ENCODE measurements around the gene MYH10.
"Not testable (repeated sequence)": the region's sequence is repeated elsewhere in the genome, so short reads cannot be mapped to it uniquely, and the experiment has no call there.

The MYH10 gene

GRCh38 chr17:8664456-8665126 is 34.1 kb upstream of the MYH10 start:
- no peak for TF ChIP-seq CTCF (IDR thresholded peaks at IDR 0.05; ENCODE audit: unreplicated experiment in 3 of 3)
- Mint-ChIP-seq H3K4me3 (no peak overlapping the region), H3K36me3 (ENCODE audit: low read depth) (no peaks in the 10 kb centered on the region), H3K4me1 (peaks cover 26% of the 10 kb centered on the region), H3K9me3 (no peaks in the 10 kb centered on the region), H3K27me3 (ENCODE audit: low read depth) (peaks cover 8% of the 10 kb centered on the region), H3K27ac (peak overlapping the region; percentile 60 to 81 (median 73))

GRCh38 chr17:8662973-8663372 is 32.4 kb upstream of the MYH10 start:
- no peak overlapping the region for H3K27ac Mint-ChIP-seq
- no peak for TF ChIP-seq CTCF (IDR thresholded peaks at IDR 0.05; ENCODE audit: unreplicated experiment in 3 of 3)
- H3K4me3 Mint-ChIP-seq, result no peak overlapping the region
- peaks cover 8% of the 10 kb centered on the region for H3K27me3 Mint-ChIP-seq (ENCODE audit: low read depth)
- no peaks in the 10 kb centered on the region for H3K9me3 Mint-ChIP-seq
- peaks cover 15% of the 10 kb centered on the region for H3K4me1 Mint-ChIP-seq
- no peaks in the 10 kb centered on the region for H3K36me3 Mint-ChIP-seq (ENCODE audit: low read depth)

GRCh38 chr17:8662076-8662831 is 31.7 kb upstream of the MYH10 start:
- Mint-ChIP-seq H3K36me3 (ENCODE audit: low read depth) (no peaks in the 10 kb centered on the region), H3K27me3 (ENCODE audit: low read depth) (peaks cover 8% of the 10 kb centered on the region), H3K27ac (peak overlapping the region in 1 of 3 experiments; percentile 43), H3K4me1 (peaks cover 15% of the 10 kb centered on the region), H3K4me3 (no peak overlapping the region), H3K9me3 (peaks cover 4% of the 10 kb centered on the region)
- no peak for TF ChIP-seq CTCF (IDR thresholded peaks at IDR 0.05; ENCODE audit: unreplicated experiment in 3 of 3)

- H3K4me3 Mint-ChIP-seq; H3K27ac Mint-ChIP-seq; H3K9me3 Mint-ChIP-seq; H3K36me3 Mint-ChIP-seq (ENCODE audit: low read depth): not testable (repeated sequence)
- peaks cover 14% of the 10 kb centered on the region for H3K4me1 Mint-ChIP-seq
- peaks cover 12% of the 10 kb centered on the region for H3K27me3 Mint-ChIP-seq (ENCODE audit: low read depth)
These were observed 30.2 kb upstream of the MYH10 start for GRCh38 chr17:8660709-8661108.

GRCh38 chr17:8659758-8660410 is 29.4 kb upstream of the MYH10 start:
- H3K27ac Mint-ChIP-seq, result no peak overlapping the region
- no peak for TF ChIP-seq CTCF (IDR thresholded peaks at IDR 0.05; ENCODE audit: unreplicated experiment in 3 of 3)
- peaks cover 12% of the 10 kb centered on the region for H3K27me3 Mint-ChIP-seq (ENCODE audit: low read depth)
- peaks cover 8% of the 10 kb centered on the region for H3K4me1 Mint-ChIP-seq
- H3K36me3 Mint-ChIP-seq (ENCODE audit: low read depth), result no peaks in the 10 kb centered on the region
- H3K4me3 Mint-ChIP-seq, result no peak overlapping the region
- peaks cover 11% of the 10 kb centered on the region for H3K9me3 Mint-ChIP-seq

GRCh38 chr17:8658810-8659209 is 28.3 kb upstream of the MYH10 start:
- Mint-ChIP-seq H3K9me3 (peaks cover 11% of the 10 kb centered on the region), H3K4me1 (peaks cover 5% of the 10 kb centered on the region), H3K27me3 (ENCODE audit: low read depth) (peaks cover 12% of the 10 kb centered on the region), H3K4me3 (no peak overlapping the region), H3K27ac (no peak overlapping the region), H3K36me3 (ENCODE audit: low read depth) (no peaks in the 10 kb centered on the region)
- TF ChIP-seq CTCF (IDR thresholded peaks at IDR 0.05; ENCODE audit: unreplicated experiment in 3 of 3), result no peak
